ENCODE measurements around the gene FYB1. TPM values are rescaled to one million over a fixed set of nuclear protein-coding genes. Genes with fewer than 3 reads are reported as not detected.

Gene FYB1
- total RNA-seq, 1 experiment from 2014 or later = 0.46 TPM

DNA sequence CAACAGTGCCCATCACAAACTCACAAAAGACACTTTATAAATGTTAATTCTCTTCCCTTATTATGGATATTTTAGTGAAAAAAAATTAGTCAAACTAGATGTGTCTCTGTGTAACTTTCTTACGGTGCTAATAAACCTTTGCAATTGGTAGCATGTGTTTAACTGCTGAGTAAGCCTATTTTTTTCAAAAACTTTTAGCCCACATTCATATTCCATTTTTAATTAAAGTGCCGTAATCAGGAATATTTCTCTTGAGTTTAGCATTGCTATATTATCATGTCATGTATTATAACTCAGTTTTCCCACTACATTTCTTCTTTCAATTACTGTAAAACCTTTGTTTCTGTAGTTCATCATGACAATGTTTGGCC, 51.4 kb downstream of the FYB1 start:
- no TSS peak for BruUV-seq (replicated peaks)
- Histone ChIP-seq H3K9me3 (ENCODE audit: control insufficient read depth, insufficient read depth, low read depth, low read length) (no peaks in the 10 kb centered on the region), H3K27ac (ENCODE audit: low read length) (no peak overlapping the region), H3K4me3 (ENCODE audit: low read depth in 2 of 2, low read length in 2 of 2) (no peak overlapping the region), H3K36me3 (ENCODE audit: control insufficient read depth, insufficient read depth, low read length) (no peaks in the 10 kb centered on the region), H3K27me3 (ENCODE audit: control insufficient read depth, insufficient read depth, low read length) (no peaks in the 10 kb centered on the region), H3K4me1 (ENCODE audit: control insufficient read depth, insufficient read depth, low read length) (no peaks in the 10 kb centered on the region)
- ATAC-seq (no peak), DNase-seq (ENCODE audit: low read depth, low spot score) (no peak)
- TF ChIP-seq POLR2AphosphoS5 (IDR thresholded peaks at IDR 0.05; ENCODE audit: low read depth, low read length) = no peak
- no peak for TF ChIP-seq SIN3A (IDR thresholded peaks at IDR 0.05; ENCODE audit: borderline replicate concordance, insufficient read depth, low read depth, low read length)
- TF ChIP-seq, protein P1, sequence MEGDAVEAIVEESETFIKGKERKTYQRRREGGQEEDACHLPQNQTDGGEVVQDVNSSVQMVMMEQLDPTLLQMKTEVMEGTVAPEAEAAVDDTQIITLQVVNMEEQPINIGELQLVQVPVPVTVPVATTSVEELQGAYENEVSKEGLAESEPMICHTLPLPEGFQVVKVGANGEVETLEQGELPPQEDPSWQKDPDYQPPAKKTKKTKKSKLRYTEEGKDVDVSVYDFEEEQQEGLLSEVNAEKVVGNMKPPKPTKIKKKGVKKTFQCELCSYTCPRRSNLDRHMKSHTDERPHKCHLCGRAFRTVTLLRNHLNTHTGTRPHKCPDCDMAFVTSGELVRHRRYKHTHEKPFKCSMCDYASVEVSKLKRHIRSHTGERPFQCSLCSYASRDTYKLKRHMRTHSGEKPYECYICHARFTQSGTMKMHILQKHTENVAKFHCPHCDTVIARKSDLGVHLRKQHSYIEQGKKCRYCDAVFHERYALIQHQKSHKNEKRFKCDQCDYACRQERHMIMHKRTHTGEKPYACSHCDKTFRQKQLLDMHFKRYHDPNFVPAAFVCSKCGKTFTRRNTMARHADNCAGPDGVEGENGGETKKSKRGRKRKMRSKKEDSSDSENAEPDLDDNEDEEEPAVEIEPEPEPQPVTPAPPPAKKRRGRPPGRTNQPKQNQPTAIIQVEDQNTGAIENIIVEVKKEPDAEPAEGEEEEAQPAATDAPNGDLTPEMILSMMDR (IDR thresholded peaks at IDR 0.05) = no peak
- TF ChIP-seq, protein P2, sequence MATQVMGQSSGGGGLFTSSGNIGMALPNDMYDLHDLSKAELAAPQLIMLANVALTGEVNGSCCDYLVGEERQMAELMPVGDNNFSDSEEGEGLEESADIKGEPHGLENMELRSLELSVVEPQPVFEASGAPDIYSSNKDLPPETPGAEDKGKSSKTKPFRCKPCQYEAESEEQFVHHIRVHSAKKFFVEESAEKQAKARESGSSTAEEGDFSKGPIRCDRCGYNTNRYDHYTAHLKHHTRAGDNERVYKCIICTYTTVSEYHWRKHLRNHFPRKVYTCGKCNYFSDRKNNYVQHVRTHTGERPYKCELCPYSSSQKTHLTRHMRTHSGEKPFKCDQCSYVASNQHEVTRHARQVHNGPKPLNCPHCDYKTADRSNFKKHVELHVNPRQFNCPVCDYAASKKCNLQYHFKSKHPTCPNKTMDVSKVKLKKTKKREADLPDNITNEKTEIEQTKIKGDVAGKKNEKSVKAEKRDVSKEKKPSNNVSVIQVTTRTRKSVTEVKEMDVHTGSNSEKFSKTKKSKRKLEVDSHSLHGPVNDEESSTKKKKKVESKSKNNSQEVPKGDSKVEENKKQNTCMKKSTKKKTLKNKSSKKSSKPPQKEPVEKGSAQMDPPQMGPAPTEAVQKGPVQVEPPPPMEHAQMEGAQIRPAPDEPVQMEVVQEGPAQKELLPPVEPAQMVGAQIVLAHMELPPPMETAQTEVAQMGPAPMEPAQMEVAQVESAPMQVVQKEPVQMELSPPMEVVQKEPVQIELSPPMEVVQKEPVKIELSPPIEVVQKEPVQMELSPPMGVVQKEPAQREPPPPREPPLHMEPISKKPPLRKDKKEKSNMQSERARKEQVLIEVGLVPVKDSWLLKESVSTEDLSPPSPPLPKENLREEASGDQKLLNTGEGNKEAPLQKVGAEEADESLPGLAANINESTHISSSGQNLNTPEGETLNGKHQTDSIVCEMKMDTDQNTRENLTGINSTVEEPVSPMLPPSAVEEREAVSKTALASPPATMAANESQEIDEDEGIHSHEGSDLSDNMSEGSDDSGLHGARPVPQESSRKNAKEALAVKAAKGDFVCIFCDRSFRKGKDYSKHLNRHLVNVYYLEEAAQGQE (IDR thresholded peaks at IDR 0.05; ENCODE audit: insufficient read depth in 1 of 2, low read depth in 2 of 2, low read length in 1 of 2) = no peak
- TF ChIP-seq TCF7L2 (IDR thresholded peaks at IDR 0.05; ENCODE audit: low read depth, low read length) = no peak
- in situ Hi-C loops (cut with HindIII; ENCODE audit: low pct_unique_long_range_greater_than_20kb, low sequenced_read_pairs) (no loop called here), intact Hi-C loops (cut with micrococcal nuclease; ENCODE audit: unreplicated experiment) (no loop called here)
- ChIA-PET CTCF (no interaction called here), POLR2A (no interaction called here)

DNA sequence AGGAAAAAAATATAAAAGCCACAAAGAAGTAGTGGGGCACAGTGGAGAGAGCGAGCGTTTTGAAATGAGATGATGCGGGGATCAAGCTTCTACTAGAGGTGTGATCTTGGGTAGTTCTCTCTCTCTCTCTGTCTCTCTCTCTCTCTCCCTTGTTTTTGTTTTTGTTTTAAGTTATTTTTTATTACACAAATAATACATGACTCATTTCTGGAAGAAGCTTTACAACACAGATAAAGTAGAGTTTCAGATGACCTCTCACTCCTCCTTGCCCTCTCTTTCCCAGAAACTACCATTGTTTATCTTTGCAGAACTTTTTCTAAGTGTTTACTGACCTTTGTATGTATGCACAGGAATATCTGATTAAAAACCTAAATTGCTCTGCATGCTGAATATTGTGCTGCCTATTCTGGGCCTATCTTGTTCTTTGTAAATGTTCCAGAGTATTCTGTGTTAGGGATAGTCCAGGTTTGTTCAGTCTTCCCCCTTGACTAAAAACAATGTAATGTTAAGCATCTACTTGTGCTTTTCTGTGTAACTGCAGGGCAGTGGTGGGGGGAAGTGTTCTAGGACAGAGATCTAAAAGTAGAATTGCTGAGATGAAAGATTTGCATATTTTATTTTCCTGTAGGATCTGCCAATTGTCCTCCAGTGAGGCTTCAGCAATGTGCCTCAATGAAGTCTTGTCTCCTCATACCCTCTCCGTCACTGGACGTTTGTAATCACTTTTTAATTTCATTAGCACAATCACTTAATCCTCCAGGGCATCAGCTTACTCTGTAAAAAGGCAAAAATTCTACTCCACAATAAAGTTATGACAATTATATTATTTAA, 52.0 kb downstream of the FYB1 start:
- no peaks in the 10 kb centered on the region for H3K4me1 ChIP-seq (ENCODE audit: control insufficient read depth, insufficient read depth, low read length)
- ATAC-seq (no peak; the same call in 1 of the 2 replicates), DNase-seq (ENCODE audit: low read depth, low spot score) (no peak)
- CTCF ChIA-PET = no interaction called here
- intact Hi-C loops (cut with micrococcal nuclease; ENCODE audit: unreplicated experiment) = no loop called here
- H3K4me3 ChIP-seq (ENCODE audit: low read depth in 2 of 2, low read length in 2 of 2) = no peak overlapping the region
- no peak overlapping the region for H3K27ac ChIP-seq (ENCODE audit: low read length)
- in situ Hi-C loops (cut with HindIII; ENCODE audit: low pct_unique_long_range_greater_than_20kb, low sequenced_read_pairs) = no loop called here
- H3K36me3 ChIP-seq (ENCODE audit: control insufficient read depth, insufficient read depth, low read length) = no peaks in the 10 kb centered on the region
- POLR2A ChIA-PET = no interaction called here
- TF ChIP-seq, protein P1 (IDR thresholded peaks at IDR 0.05) = no peak
- TF ChIP-seq SIN3A (IDR thresholded peaks at IDR 0.05; ENCODE audit: borderline replicate concordance, insufficient read depth, low read depth, low read length) (no peak), POLR2AphosphoS5 (IDR thresholded peaks at IDR 0.05; ENCODE audit: low read depth, low read length) (no peak), TCF7L2 (IDR thresholded peaks at IDR 0.05; ENCODE audit: low read depth, low read length) (no peak)
- TF ChIP-seq, protein P2 (IDR thresholded peaks at IDR 0.05; ENCODE audit: insufficient read depth in 1 of 2, low read depth in 2 of 2, low read length in 1 of 2) = no peak
- no peaks in the 10 kb centered on the region for H3K9me3 ChIP-seq (ENCODE audit: control insufficient read depth, insufficient read depth, low read depth, low read length)
- no TSS peak for BruUV-seq (replicated peaks)
- H3K27me3 ChIP-seq (ENCODE audit: control insufficient read depth, insufficient read depth, low read length) = no peaks in the 10 kb centered on the region

Measured in Panc1 (cell line).